A549 (cell line): ENCODE results near the gene CD207. TPM values are rescaled to one million over a fixed set of nuclear protein-coding genes. Genes with fewer than 3 reads are reported as not detected.

ENCODE experiments used
- ATAC-seq, 2 experiments: fragments of 200-7000 bp in 1 of 2; fragments of >200 bp in 1 of 2; cut with Nextera tagmentation in 1 of 2; cut with Tn5 transposase in 1 of 2; 3 replicates each; pipeline versions ENCODE4 v1.8.0 to v1.9.1; 2018 to 2020; ENCODE audit warnings: mild to moderate bottlenecking in 1 of 2, moderate library complexity in 1 of 2
- CTCF ChIA-PET: fragments of 300-600 bp; sonication (Branson Sonifier 250); formaldehyde crosslinking; extraction: SDS; loops from one replicate; lab custom pipeline; 2021; ENCODE audit warnings: antibody characterized with exemption, inconsistent platforms; lab: Yijun Ruan, JAX
- POLR2A ChIA-PET: fragments of 350-600 bp; formaldehyde crosslinking; extraction: SDS; loops from one replicate; lab custom pipeline; 2021; ENCODE audit warnings: antibody characterized with exemption, inconsistent platforms; lab: Yijun Ruan, JAX
- DNase-seq, 2 experiments: peaks; one replicate each; pipeline versions ENCODE4 v3.0.0 to v3.0.0-alpha.2; 2011 to 2016; ENCODE audit warnings: low read depth in 1 of 2, low spot score in 1 of 2
- FAIRE-seq: peaks from 2 replicates; lab custom pipeline; 2011; peaks lifted over from hg19 to GRCh38; lab: Jason Lieb, UNC
- H3K27ac ChIP-seq, 2 experiments: fragments of >200 bp; sonication (Bioruptor Twin); formaldehyde crosslinking; 3 replicates each; pipeline ENCODE4 v1.5.1; 2016 to 2017
- H3K4me1 ChIP-seq: fragments of >200 bp; sonication (Bioruptor Twin); formaldehyde crosslinking; 3 replicates; pipeline ENCODE4 v1.6.1; 2016
- H3K4me2 ChIP-seq: fragments of >200 bp; sonication (Bioruptor Twin); formaldehyde crosslinking; 3 replicates; pipeline ENCODE4 v1.6.1; 2016
- H3K4me3 ChIP-seq: fragments of >200 bp; sonication (Bioruptor Twin); formaldehyde crosslinking; 3 replicates; pipeline ENCODE4 v1.5.1; 2016
- H3K9me3 ChIP-seq: fragments of >200 bp; sonication (Bioruptor Twin); formaldehyde crosslinking; 3 replicates; pipeline ENCODE4 v1.6.1; 2016
- CHD2 ChIP-seq: fragments of 150-350 bp; IDR thresholded peaks from 2 replicates; pipeline ENCODE4 v1.6.1; 2014; ENCODE audit warnings: low read length; ENCODE audit not compliant: partially characterized antibody
- EHF ChIP-seq: fragments of 250-450 bp; sonication (Bioruptor Pico); IDR thresholded peaks from 2 replicates; pipeline ENCODE4 v1.5.0; 2020; ENCODE audit warnings: mild to moderate bottlenecking
- EP300 ChIP-seq, 2 experiments: fragments of >200 bp; sonication (Bioruptor Twin); formaldehyde crosslinking; IDR thresholded peaks; 2 replicates in 1 of 2; 3 replicates in 1 of 2; pipeline ENCODE4 v1.6.1; 2016 to 2017
- HDAC2 ChIP-seq: fragments of 200-600 bp; sonication (generic); IDR thresholded peaks from 2 replicates; pipeline ENCODE4 v1.6.1; 2016
- HOXB13 ChIP-seq: fragments of 250-450 bp; sonication (Bioruptor Pico); IDR thresholded peaks from 2 replicates; pipeline ENCODE4 v1.5.0; 2020; ENCODE audit warnings: low read depth, mild to moderate bottlenecking, moderate library complexity
- HOXB5 ChIP-seq: fragments of 250-450 bp; sonication (Bioruptor Pico); IDR thresholded peaks from 2 replicates; pipeline ENCODE4 v1.5.0; 2020; ENCODE audit warnings: mild to moderate bottlenecking, moderate library complexity
- KDM5A ChIP-seq: fragments of 200-600 bp; sonication (generic); IDR thresholded peaks from 2 replicates; pipeline ENCODE4 v1.6.1; 2016; ENCODE audit warnings: antibody characterized with exemption, mild to moderate bottlenecking
- MAZ ChIP-seq: fragments of 150-350 bp; IDR thresholded peaks from 2 replicates; pipeline ENCODE4 v1.6.1; 2014; ENCODE audit warnings: antibody characterized with exemption, low read depth, low read length, borderline replicate concordance
- NFE2L2 ChIP-seq: fragments of 150-350 bp; conservative IDR thresholded peaks from 2 replicates; pipeline ENCODE4 v1.6.1; 2014; ENCODE audit warnings: low read length
- NPAS2 ChIP-seq: fragments of 250-450 bp; sonication (Bioruptor Pico); IDR thresholded peaks from 2 replicates; pipeline ENCODE4 v1.8.0; 2022; ENCODE audit warnings: mild to moderate bottlenecking, moderate library complexity, borderline replicate concordance
- PHF8 ChIP-seq: fragments of 200-600 bp; sonication (generic); IDR thresholded peaks from 2 replicates; pipeline ENCODE4 v1.6.1; 2016; ENCODE audit warnings: low read depth, mild to moderate bottlenecking, antibody characterized with exemption, moderate library complexity, borderline replicate concordance
- POLR2A ChIP-seq: IDR thresholded peaks from 2 replicates; pipeline ENCODE4 v1.6.1; 2012; ENCODE audit warnings: mild to moderate bottlenecking, low read length
- RAD21 ChIP-seq, 2 experiments: fragments of >200 bp in 1 of 2; sonication (Bioruptor Twin) in 1 of 2; formaldehyde crosslinking in 1 of 2; IDR thresholded peaks in 1 of 2; conservative IDR thresholded peaks in 1 of 2; 2 replicates in 1 of 2; 3 replicates in 1 of 2; pipeline ENCODE4 v1.6.1; 2012 to 2018; ENCODE audit warnings: inconsistent platforms in 1 of 2
- RCOR1 ChIP-seq: fragments of 150-350 bp; IDR thresholded peaks from 2 replicates; pipeline ENCODE4 v1.6.1; 2014; ENCODE audit warnings: antibody characterized with exemption, low read length, low read depth
- RFX5 ChIP-seq: fragments of 450-650 bp; IDR thresholded peaks from 2 replicates; pipeline ENCODE4 v1.7.1; 2014; ENCODE audit warnings: antibody characterized with exemption, mild to moderate bottlenecking, moderate library complexity
- SMC3 ChIP-seq: fragments of >200 bp; sonication (Bioruptor Twin); formaldehyde crosslinking; IDR thresholded peaks from 3 replicates; pipeline ENCODE4 v1.6.1; 2018; ENCODE audit warnings: inconsistent platforms
- TFCP2L1 ChIP-seq: fragments of 250-450 bp; sonication (Bioruptor Pico); IDR thresholded peaks from 2 replicates; pipeline ENCODE4 v1.5.0; 2021; ENCODE audit warnings: mild to moderate bottlenecking
- ZC3H11A ChIP-seq: fragments of 450-650 bp; IDR thresholded peaks from 2 replicates; pipeline ENCODE4 v1.6.1; 2014; ENCODE audit warnings: antibody characterized with exemption, mild to moderate bottlenecking
- ZFP36 ChIP-seq: fragments of 450-650 bp; IDR thresholded peaks from 2 replicates; pipeline ENCODE4 v1.6.1; 2014; ENCODE audit warnings: borderline replicate concordance; ENCODE audit not compliant: partially characterized antibody
- WGBS: methylation state at CpG from one replicate; pipeline ENCODE4 v1.1.6; 2017; ENCODE audit errors: missing lambda C conversion rate; 5-methylcytosine and 5-hydroxymethylcytosine counted together
- polyA plus RNA-seq, 4 experiments: library from polyadenylated mRNA; depleted of rRNA in 3 of 4; stranded (reverse); fragments of >200 nt; fragmentation: RNase III in 1 of 4; extraction: RNeasy Plus Mini Kit Qiagen cat#74134 plus additional on column Dnase treatment in 1 of 4; gene quantifications; 2 replicates in 3 of 4; 3 replicates in 1 of 4; pipeline ENCODE4 v1.2.3, GENCODE V29; 2011 to 2017
- small RNA-seq, 6 experiments: library from RNA; depleted of rRNA; stranded (forward); fragments of <200 nt; gene quantifications; one replicate each; pipeline ENCODE3, GENCODE V24; 2012
- TF ChIP-seq, protein P1 (sequence below): IDR thresholded peaks from 2 replicates; pipeline ENCODE4 v1.6.1; 2012; ENCODE audit warnings: low read depth, borderline replicate concordance
- TF ChIP-seq, protein P2 (sequence below): fragments of >200 bp; sonication (Bioruptor Twin); formaldehyde crosslinking; IDR thresholded peaks from 3 replicates; pipeline ENCODE4 v1.5.1; 2016
- TF ChIP-seq, protein P3 (sequence below): fragments of 450-650 bp; IDR thresholded peaks from 2 replicates; pipeline ENCODE4 v1.6.1; 2014; ENCODE audit warnings: antibody characterized with exemption

The CD207 gene
- polyA plus RNA-seq, 2 of the 4 experiments (the other 2 are of a cell fraction): 0.05 TPM; not detected in 1

DNA sequence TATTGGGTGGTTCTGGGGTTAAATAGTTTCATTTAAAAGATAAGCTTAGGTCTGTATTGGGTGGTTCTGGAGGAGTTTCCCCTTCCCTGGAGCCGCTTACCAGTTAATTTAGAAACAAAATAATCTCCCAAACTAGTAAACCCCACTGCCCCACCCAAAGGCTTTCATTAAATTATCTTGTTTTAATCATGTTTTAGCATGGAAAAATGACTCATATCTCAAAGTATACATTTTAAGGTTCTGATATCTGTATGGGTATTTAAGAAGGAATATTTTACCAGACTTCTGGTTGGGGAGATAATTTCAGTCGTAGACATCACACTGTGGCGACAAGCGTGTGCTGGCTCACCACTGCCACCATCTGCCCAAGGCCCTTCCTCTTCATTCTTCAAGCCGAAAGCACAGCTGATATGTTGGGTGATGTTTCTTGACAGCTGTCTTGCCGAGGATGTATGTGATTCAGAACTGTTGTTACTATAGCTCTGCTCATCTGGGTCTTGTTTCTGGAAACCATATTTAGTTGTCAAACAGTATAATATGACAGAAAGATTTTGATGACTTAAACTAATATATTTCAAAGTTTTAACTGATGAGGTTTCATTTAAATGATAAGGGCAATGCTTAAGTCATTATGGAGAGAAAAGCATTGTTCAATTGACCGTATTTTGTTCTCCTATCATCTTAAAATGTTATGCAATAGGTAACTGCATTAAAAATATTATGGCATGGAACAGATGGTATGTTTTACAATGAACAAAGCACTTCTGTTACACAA is 50.3 kb downstream of the CD207 start (continued):
- TF ChIP-seq RFX5 (no peak), KDM5A (no peak), EP300 (IDR thresholded peaks at IDR 0.05) (no peak), SMC3 (peak; percentile 81), HOXB13 (CRISPR knock-in tag) (no peak), NFE2L2 (no peak), POLR2A (no peak), ZC3H11A (no peak), RAD21 (conservative IDR thresholded peaks at IDR 0.05 in 1 of 2, IDR thresholded peaks at IDR 0.05 in 1 of 2) (peak; percentile 79 to 83), MAZ (no peak), ZFP36 (no peak), NPAS2 (no peak), EHF (CRISPR knock-in tag) (no peak), HDAC2 (no peak), HOXB5 (CRISPR knock-in tag) (no peak), TFCP2L1 (no peak)
- TF ChIP-seq, protein P1, sequence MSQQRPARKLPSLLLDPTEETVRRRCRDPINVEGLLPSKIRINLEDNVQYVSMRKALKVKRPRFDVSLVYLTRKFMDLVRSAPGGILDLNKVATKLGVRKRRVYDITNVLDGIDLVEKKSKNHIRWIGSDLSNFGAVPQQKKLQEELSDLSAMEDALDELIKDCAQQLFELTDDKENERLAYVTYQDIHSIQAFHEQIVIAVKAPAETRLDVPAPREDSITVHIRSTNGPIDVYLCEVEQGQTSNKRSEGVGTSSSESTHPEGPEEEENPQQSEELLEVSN: no peak
- TF ChIP-seq, protein P2, sequence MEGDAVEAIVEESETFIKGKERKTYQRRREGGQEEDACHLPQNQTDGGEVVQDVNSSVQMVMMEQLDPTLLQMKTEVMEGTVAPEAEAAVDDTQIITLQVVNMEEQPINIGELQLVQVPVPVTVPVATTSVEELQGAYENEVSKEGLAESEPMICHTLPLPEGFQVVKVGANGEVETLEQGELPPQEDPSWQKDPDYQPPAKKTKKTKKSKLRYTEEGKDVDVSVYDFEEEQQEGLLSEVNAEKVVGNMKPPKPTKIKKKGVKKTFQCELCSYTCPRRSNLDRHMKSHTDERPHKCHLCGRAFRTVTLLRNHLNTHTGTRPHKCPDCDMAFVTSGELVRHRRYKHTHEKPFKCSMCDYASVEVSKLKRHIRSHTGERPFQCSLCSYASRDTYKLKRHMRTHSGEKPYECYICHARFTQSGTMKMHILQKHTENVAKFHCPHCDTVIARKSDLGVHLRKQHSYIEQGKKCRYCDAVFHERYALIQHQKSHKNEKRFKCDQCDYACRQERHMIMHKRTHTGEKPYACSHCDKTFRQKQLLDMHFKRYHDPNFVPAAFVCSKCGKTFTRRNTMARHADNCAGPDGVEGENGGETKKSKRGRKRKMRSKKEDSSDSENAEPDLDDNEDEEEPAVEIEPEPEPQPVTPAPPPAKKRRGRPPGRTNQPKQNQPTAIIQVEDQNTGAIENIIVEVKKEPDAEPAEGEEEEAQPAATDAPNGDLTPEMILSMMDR: peak; percentile 84
- TF ChIP-seq, all 56 proteins: peak for 4

DNA sequence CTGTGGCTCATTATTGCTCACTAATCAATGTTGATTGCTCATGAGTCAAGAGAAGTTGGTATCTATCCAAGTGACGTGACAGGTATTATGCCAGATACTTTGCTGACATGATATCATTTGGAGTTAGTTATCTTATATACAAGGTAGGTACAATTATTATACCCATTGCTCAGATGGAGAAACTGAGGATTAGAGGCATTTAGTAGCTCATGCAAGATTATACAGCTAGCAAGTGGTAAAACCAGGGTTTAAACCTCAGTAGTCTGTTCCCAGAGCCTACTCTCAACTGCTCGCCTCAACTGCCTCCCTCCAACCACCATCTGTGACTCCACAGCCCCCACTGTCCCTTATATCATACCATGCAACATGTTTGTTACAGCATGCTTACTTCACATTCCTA is 51.3 kb downstream of the CD207 start:
- WGBS: 88% methylated on average over 2 of the region's 2 CpGs
- no peak for DNase-seq

More for the DNA sequence above, 51.3 kb downstream of the CD207 start:
- TF ChIP-seq ZC3H11A: no peak
- TF ChIP-seq, protein P2: no peak
- no peak for TF ChIP-seq CHD2
- TF ChIP-seq PHF8: no peak
- no peak for TF ChIP-seq RCOR1
- no peak for TF ChIP-seq HDAC2
- TF ChIP-seq, protein P3, sequence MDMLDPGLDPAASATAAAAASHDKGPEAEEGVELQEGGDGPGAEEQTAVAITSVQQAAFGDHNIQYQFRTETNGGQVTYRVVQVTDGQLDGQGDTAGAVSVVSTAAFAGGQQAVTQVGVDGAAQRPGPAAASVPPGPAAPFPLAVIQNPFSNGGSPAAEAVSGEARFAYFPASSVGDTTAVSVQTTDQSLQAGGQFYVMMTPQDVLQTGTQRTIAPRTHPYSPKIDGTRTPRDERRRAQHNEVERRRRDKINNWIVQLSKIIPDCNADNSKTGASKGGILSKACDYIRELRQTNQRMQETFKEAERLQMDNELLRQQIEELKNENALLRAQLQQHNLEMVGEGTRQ: no peak
- Histone ChIP-seq H3K9me3 (no peaks in the 10 kb centered on the region), H3K4me1 (peaks cover 8% of the 10 kb centered on the region; the same call in 2 of the 3 replicates), H3K4me2 (no peak overlapping the region), H3K4me3 (no peak overlapping the region), H3K27ac (no peak overlapping the region)
- ATAC-seq (no peak), FAIRE-seq (no peak)
- ChIA-PET POLR2A (interaction anchor here (1.2 kb wide), 1 partner anchor 480 kb away, joined by 3 read pairs; no protein-coding TSS in a partner anchor), CTCF (interaction anchor here (1.1 to 9.0 kb wide), 21 partner anchors 9 to 481 kb away, joined by 3 to 78 read pairs (median 6); partner anchors contain the start of gene ADD2)

Small RNAs within 50 kb of the gene (small RNA-seq; reads per million reads assigned to genes)
- 0 reads per million in 6 experiments for gene HMGN2P21

Other genes with a start within 250 kb of the CD207 start
- 25.5 and 28.4 TPM in 2 replicates for gene ADD2, start 67.6 kb downstream of the CD207 start, polyA plus RNA-seq (2011; rRNA removed)
- gene ADD2, start 67.6 kb downstream of the CD207 start, polyA plus RNA-seq (2017; fragmentation: RNase III; extraction: RNeasy Plus Mini Kit Qiagen cat#74134 plus additional on column Dnase treatment): 18.0 to 21.4 TPM (median 20.7 TPM) in 3 replicates
- not detected in 2 replicates for gene FIGLA, start 45.2 kb downstream of the CD207 start, polyA plus RNA-seq (2011; rRNA removed)
- not detected in 3 replicates for gene FIGLA, start 45.2 kb downstream of the CD207 start, polyA plus RNA-seq (2017; fragmentation: RNase III; extraction: RNeasy Plus Mini Kit Qiagen cat#74134 plus additional on column Dnase treatment)
- gene CLEC4F, start 15.2 kb downstream of the CD207 start, polyA plus RNA-seq (2011; rRNA removed): not detected in 2 replicates
- gene CLEC4F, start 15.2 kb downstream of the CD207 start, polyA plus RNA-seq (2017; fragmentation: RNase III; extraction: RNeasy Plus Mini Kit Qiagen cat#74134 plus additional on column Dnase treatment): not detected in 3 replicates
- 1.6 and 1.8 TPM in 2 replicates for gene VAX2, start 64.8 kb upstream of the CD207 start, polyA plus RNA-seq (2011; rRNA removed)
- 2.1 to 3.6 TPM (median 3.3 TPM) in 3 replicates for gene VAX2, start 64.8 kb upstream of the CD207 start, polyA plus RNA-seq (2017; fragmentation: RNase III; extraction: RNeasy Plus Mini Kit Qiagen cat#74134 plus additional on column Dnase treatment)
- gene ATP6V1B1, start 100.1 kb upstream of the CD207 start, polyA plus RNA-seq (2011; rRNA removed): 1.9 and 3.2 TPM in 2 replicates
- 2.5 to 2.8 TPM (median 2.7 TPM) in 3 replicates for gene ATP6V1B1, start 100.1 kb upstream of the CD207 start, polyA plus RNA-seq (2017; fragmentation: RNase III; extraction: RNeasy Plus Mini Kit Qiagen cat#74134 plus additional on column Dnase treatment)
- gene ANKRD53, start 142.8 kb upstream of the CD207 start, polyA plus RNA-seq (2011; rRNA removed): not detected in 2 replicates
- gene ANKRD53, start 142.8 kb upstream of the CD207 start, polyA plus RNA-seq (2017; fragmentation: RNase III; extraction: RNeasy Plus Mini Kit Qiagen cat#74134 plus additional on column Dnase treatment): not detected in 3 replicates
- gene TEX261, start 159.1 kb upstream of the CD207 start, polyA plus RNA-seq (2011; rRNA removed): 87.1 and 109 TPM in 2 replicates
- 71.3 to 76.3 TPM (median 73.6 TPM) in 3 replicates for gene TEX261, start 159.1 kb upstream of the CD207 start, polyA plus RNA-seq (2017; fragmentation: RNase III; extraction: RNeasy Plus Mini Kit Qiagen cat#74134 plus additional on column Dnase treatment)
- 41.2 and 42.2 TPM in 2 replicates for gene NAGK, start 232.8 kb upstream of the CD207 start, polyA plus RNA-seq (2011; rRNA removed)
- gene NAGK, start 232.8 kb upstream of the CD207 start, polyA plus RNA-seq (2017; fragmentation: RNase III; extraction: RNeasy Plus Mini Kit Qiagen cat#74134 plus additional on column Dnase treatment): 93.6 to 134 TPM (median 119 TPM) in 3 replicates